ENCODE data around the gene PROCR.

The PROCR gene

GRCh38 chr20:35171753-35172433 is at the start of gene PROCR:
PROCR (plus strand) TSS chr20:35172072; CDS start chr20:35172155, 83 bp downstream.
- Mint-ChIP-seq H3K36me3 (ENCODE audit: low read depth) (peaks cover 3% of the 10 kb centered on the region), H3K27me3 (no peaks in the 10 kb centered on the region), H3K4me1 (ENCODE audit: low read depth) (peaks cover 18% of the 10 kb centered on the region), H3K4me3 (peak within 1 kb of the TSS; percentile 71), H3K27ac (peak within 1 kb of the TSS; percentile 67), H3K9me3 (no peaks in the 10 kb centered on the region)
- peak; percentile 47 for DNase-seq

- Mint-ChIP-seq H3K27me3 (no peaks in the 10 kb centered on the region), H3K4me1 (ENCODE audit: low read depth) (peaks cover 6% of the 10 kb centered on the region), H3K27ac (no peak overlapping the region), H3K4me3 (no peak overlapping the region), H3K9me3 (no peaks in the 10 kb centered on the region), H3K36me3 (ENCODE audit: low read depth) (peaks cover 91% of the 10 kb centered on the region)
- DNase-seq = no peak
Measured at GRCh38 chr20:35122756-35123405, 49.0 kb upstream of the PROCR start.

- no peaks in the 10 kb centered on the region for H3K9me3 Mint-ChIP-seq
- H3K27me3 Mint-ChIP-seq = no peaks in the 10 kb centered on the region
- H3K4me3 Mint-ChIP-seq = no peak overlapping the region
- no peak overlapping the region for H3K27ac Mint-ChIP-seq
- DNase-seq = no peak
- peaks cover 76% of the 10 kb centered on the region for H3K36me3 Mint-ChIP-seq (ENCODE audit: low read depth)
- peaks cover 4% of the 10 kb centered on the region for H3K4me1 Mint-ChIP-seq (ENCODE audit: low read depth)
Measured at GRCh38 chr20:35125753-35126152, 46.1 kb upstream of the PROCR start.

- H3K27me3 Mint-ChIP-seq = no peaks in the 10 kb centered on the region
- H3K4me3 Mint-ChIP-seq = no peak overlapping the region
- peaks cover 76% of the 10 kb centered on the region for H3K36me3 Mint-ChIP-seq (ENCODE audit: low read depth)
Measured at GRCh38 chr20:35129647-35130069, 42.2 kb upstream of the PROCR start.

GRCh38 chr20:35131934-35132333 is 39.9 kb upstream of the PROCR start:
- H3K4me3 Mint-ChIP-seq = no peak overlapping the region
- peaks cover 78% of the 10 kb centered on the region for H3K36me3 Mint-ChIP-seq (ENCODE audit: low read depth)
- H3K9me3 Mint-ChIP-seq = no peaks in the 10 kb centered on the region
- H3K27ac Mint-ChIP-seq = peak overlapping the region; percentile 55
- H3K27me3 Mint-ChIP-seq = no peaks in the 10 kb centered on the region
- DNase-seq = no peak
- peaks cover 2% of the 10 kb centered on the region for H3K4me1 Mint-ChIP-seq (ENCODE audit: low read depth)

More at GRCh38 chr20:35129647-35130069, 42.2 kb upstream of the PROCR start:
- no peak for DNase-seq
- Mint-ChIP-seq H3K9me3 (no peaks in the 10 kb centered on the region), H3K4me1 (ENCODE audit: low read depth) (peaks cover 2% of the 10 kb centered on the region), H3K27ac (no peak overlapping the region)

- no peak overlapping the region for H3K4me3 Mint-ChIP-seq
- H3K4me1 Mint-ChIP-seq (ENCODE audit: low read depth) = peaks cover 2% of the 10 kb centered on the region
- peak overlapping the region; percentile 72 for H3K27ac Mint-ChIP-seq
- peaks cover 81% of the 10 kb centered on the region for H3K36me3 Mint-ChIP-seq (ENCODE audit: low read depth)
- no peaks in the 10 kb centered on the region for H3K9me3 Mint-ChIP-seq
- no peak for DNase-seq
- H3K27me3 Mint-ChIP-seq = no peaks in the 10 kb centered on the region
Measured at GRCh38 chr20:35133031-35133430, 38.8 kb upstream of the PROCR start.

- H3K4me3 Mint-ChIP-seq = no peak overlapping the region
- H3K27ac Mint-ChIP-seq = peak overlapping the region; percentile 71
- H3K4me1 Mint-ChIP-seq (ENCODE audit: low read depth) = peaks cover 2% of the 10 kb centered on the region
- H3K36me3 Mint-ChIP-seq (ENCODE audit: low read depth) = peaks cover 85% of the 10 kb centered on the region
- no peak for DNase-seq
- no peaks in the 10 kb centered on the region for H3K9me3 Mint-ChIP-seq
- no peaks in the 10 kb centered on the region for H3K27me3 Mint-ChIP-seq
Measured at GRCh38 chr20:35133735-35134134, 38.1 kb upstream of the PROCR start.

- H3K4me1 Mint-ChIP-seq (ENCODE audit: low read depth) = peaks cover 2% of the 10 kb centered on the region
- no peak overlapping the region for H3K4me3 Mint-ChIP-seq
- no peaks in the 10 kb centered on the region for H3K27me3 Mint-ChIP-seq
- H3K36me3 Mint-ChIP-seq (ENCODE audit: low read depth) = peaks cover 89% of the 10 kb centered on the region
- peak overlapping the region; percentile 65 for H3K27ac Mint-ChIP-seq
- DNase-seq = no peak
- H3K9me3 Mint-ChIP-seq = no peaks in the 10 kb centered on the region
Measured at GRCh38 chr20:35134472-35134871, 37.4 kb upstream of the PROCR start.

- no peak overlapping the region for H3K4me3 Mint-ChIP-seq
- no peaks in the 10 kb centered on the region for H3K27me3 Mint-ChIP-seq
- peaks cover 93% of the 10 kb centered on the region for H3K36me3 Mint-ChIP-seq (ENCODE audit: low read depth)
- no peak for DNase-seq
- H3K9me3 Mint-ChIP-seq = no peaks in the 10 kb centered on the region
- H3K27ac Mint-ChIP-seq = peak overlapping the region; percentile 26
- no peaks in the 10 kb centered on the region for H3K4me1 Mint-ChIP-seq (ENCODE audit: low read depth)
Measured at GRCh38 chr20:35134880-35135279, 37.0 kb upstream of the PROCR start.

GRCh38 chr20:35135867-35136586 is 35.8 kb upstream of the PROCR start:
- no peak overlapping the region for H3K4me3 Mint-ChIP-seq
- DNase-seq = no peak
- no peaks in the 10 kb centered on the region for H3K9me3 Mint-ChIP-seq
- H3K27ac Mint-ChIP-seq = no peak overlapping the region
- H3K27me3 Mint-ChIP-seq = no peaks in the 10 kb centered on the region
- H3K36me3 Mint-ChIP-seq (ENCODE audit: low read depth) = peaks cover 92% of the 10 kb centered on the region
- peaks cover 2% of the 10 kb centered on the region for H3K4me1 Mint-ChIP-seq (ENCODE audit: low read depth)

- DNase-seq = no peak
- H3K4me1 Mint-ChIP-seq (ENCODE audit: low read depth) = peaks cover 42% of the 10 kb centered on the region
- H3K9me3 Mint-ChIP-seq = no peaks in the 10 kb centered on the region
- H3K4me3 Mint-ChIP-seq = no peak overlapping the region
- peak overlapping the region; percentile 60 for H3K27ac Mint-ChIP-seq
- H3K36me3 Mint-ChIP-seq (ENCODE audit: low read depth) = peaks cover 65% of the 10 kb centered on the region
- no peaks in the 10 kb centered on the region for H3K27me3 Mint-ChIP-seq
Measured at GRCh38 chr20:35144694-35145093, 27.2 kb upstream of the PROCR start.

- peak overlapping the region; percentile 60 for H3K27ac Mint-ChIP-seq
- H3K9me3 Mint-ChIP-seq = no peaks in the 10 kb centered on the region
- H3K4me3 Mint-ChIP-seq = peak overlapping the region; percentile 35
- DNase-seq = no peak
- peaks cover 44% of the 10 kb centered on the region for H3K4me1 Mint-ChIP-seq (ENCODE audit: low read depth)
- no peaks in the 10 kb centered on the region for H3K27me3 Mint-ChIP-seq
- H3K36me3 Mint-ChIP-seq (ENCODE audit: low read depth) = peaks cover 61% of the 10 kb centered on the region
Measured at GRCh38 chr20:35145141-35145564, 26.7 kb upstream of the PROCR start.

GRCh38 chr20:35146299-35146919 is 25.5 kb upstream of the PROCR start:
- Mint-ChIP-seq H3K27me3 (no peaks in the 10 kb centered on the region), H3K27ac (peak overlapping the region; percentile 96), H3K4me1 (ENCODE audit: low read depth) (peaks cover 40% of the 10 kb centered on the region), H3K4me3 (peak overlapping the region; percentile 96), H3K36me3 (ENCODE audit: low read depth) (peaks cover 49% of the 10 kb centered on the region), H3K9me3 (no peaks in the 10 kb centered on the region)
- no peak for DNase-seq

- no peaks in the 10 kb centered on the region for H3K27me3 Mint-ChIP-seq
- H3K9me3 Mint-ChIP-seq = no peaks in the 10 kb centered on the region
- peaks cover 36% of the 10 kb centered on the region for H3K4me1 Mint-ChIP-seq (ENCODE audit: low read depth)
- H3K4me3 Mint-ChIP-seq = peak within 1 kb of the TSS; percentile 96
- H3K27ac Mint-ChIP-seq = peak within 1 kb of the TSS; percentile 96
- H3K36me3 Mint-ChIP-seq (ENCODE audit: low read depth) = peaks cover 44% of the 10 kb centered on the region
- peak; percentile 94 for DNase-seq
Measured at GRCh38 chr20:35146920-35147574, 24.8 kb upstream of the PROCR start, which contains the start of gene EDEM2. EDEM2 (minus strand) TSS chr20:35147336; CDS start chr20:35147258, 78 bp downstream.

All from activated T-cell treated with anti-CD3 and anti-CD28 coated beads, Interleukin-2, amount 50 U/mL, for 24 hours (primary cell).